Tibial nerve (tissue), 4 donors: ENCODE measurements around the gene GP9. TPM values are rescaled to one million over a fixed set of nuclear protein-coding genes. Genes with fewer than 3 reads are reported as not detected.

ENCODE experiments used
- DNase-seq, 2 donors: peaks; one replicate each; pipeline ENCODE4 v3.0.0-alpha.2; 2019; ENCODE audit warnings: low spot score in 2 of 2
- H3K27ac ChIP-seq, 4 donors: fragments of 200-600 bp; sonication (generic) in 3 of 4; one replicate each; pipeline ENCODE4 v1.5.1; 2017 to 2019; ENCODE audit warnings: mild to moderate bottlenecking in 1 of 4
- H3K27me3 ChIP-seq, 2 donors: fragments of 200-600 bp; sonication (generic) in 1 of 2; one replicate each; pipeline versions ENCODE4 v1.5.1 to v1.6.0; 2017 to 2019
- H3K36me3 ChIP-seq, 3 donors: fragments of 200-600 bp; sonication (generic); one replicate each; pipeline ENCODE4 v1.5.1; 2018 to 2019
- H3K4me1 ChIP-seq, 4 donors: fragments of 200-600 bp; sonication (generic) in 3 of 4; one replicate each; pipeline ENCODE4 v1.5.1; 2017 to 2019
- H3K4me3 ChIP-seq, 4 donors: fragments of 200-600 bp; sonication (generic) in 3 of 4; one replicate each; pipeline ENCODE4 v1.5.1; 2017 to 2019; ENCODE audit warnings: mild to moderate bottlenecking in 1 of 4, moderate library complexity in 1 of 4
- H3K9me3 ChIP-seq, 4 donors: fragments of 200-600 bp; sonication (generic) in 3 of 4; one replicate each; pipeline ENCODE4 v1.5.1; 2017 to 2019
- EP300 ChIP-seq, 2 donors: sonication (generic); formaldehyde crosslinking; IDR thresholded peaks; one replicate each; pipeline ENCODE4 v1.6.1; 2017; ENCODE audit warnings: antibody characterized with exemption in 2 of 2, mild to moderate bottlenecking in 1 of 2
- POLR2A ChIP-seq, 2 donors: fragments of 450-650 bp; IDR thresholded peaks; one replicate each; pipeline ENCODE4 v1.6.1; 2017; ENCODE audit warnings: antibody characterized with exemption in 2 of 2, mild to moderate bottlenecking in 2 of 2, moderate library complexity in 2 of 2
- WGBS, 2 donors: methylation state at CpG; one replicate each; pipeline ENCODE4 v1.1.5; 2018; 5-methylcytosine and 5-hydroxymethylcytosine counted together
- total RNA-seq, 4 donors: library from RNA; depleted of rRNA; stranded (reverse); fragments of >200 nt; gene quantifications; one replicate each; pipeline ENCODE4 v1.1.0, GENCODE V29; 2016
- TF ChIP-seq, protein P1 (sequence below), 5 experiments: fragments of 200-600 bp in 3 of 5; fragments of 450-650 bp in 2 of 5; sonication (generic) in 3 of 5; IDR thresholded peaks; one replicate each; pipeline ENCODE4 v1.5.1; 2016 to 2019; ENCODE audit warnings: antibody characterized with exemption in 5 of 5, mild to moderate bottlenecking in 3 of 5, moderate library complexity in 2 of 5

GP9 gene
- total RNA-seq, 4 donors from 2014 or later, result not detected

DNA sequence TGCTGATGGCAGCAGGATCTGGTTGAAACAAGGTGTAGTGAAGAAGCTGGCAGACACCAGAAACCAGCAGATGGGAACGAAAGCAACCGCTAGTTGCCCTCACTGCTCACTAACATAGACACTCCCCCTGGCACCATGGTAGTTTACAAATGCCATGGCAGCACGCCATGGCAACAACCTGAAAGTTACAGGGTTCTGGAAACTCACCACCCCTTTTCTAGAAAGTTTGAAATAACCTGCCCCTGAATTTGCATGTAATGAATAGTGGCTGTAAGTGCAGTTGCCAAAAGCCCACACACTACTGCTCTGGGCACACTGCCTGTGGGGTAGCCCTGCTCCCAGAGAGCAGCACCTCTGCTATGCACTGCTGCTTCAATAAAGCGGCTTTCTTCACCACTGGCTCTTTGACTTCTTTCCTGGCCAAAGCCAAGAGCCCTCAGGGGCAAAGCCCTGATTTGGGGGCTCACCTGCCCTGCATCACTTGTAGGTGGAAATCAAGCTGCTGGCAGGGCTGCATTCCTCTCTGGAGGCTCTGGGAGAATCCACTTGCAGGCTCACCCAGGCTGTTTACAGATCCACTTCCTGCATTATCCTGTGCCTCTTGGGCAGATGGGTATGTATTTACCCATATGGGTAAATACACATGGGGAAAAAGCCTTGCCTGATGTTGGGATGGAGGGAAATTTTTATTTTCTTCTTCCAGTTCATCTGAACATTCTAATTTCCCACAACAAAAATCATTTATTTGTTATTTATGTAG lies 2.0 kb upstream of the GP9 start:
- Histone ChIP-seq H3K4me3 (no peak overlapping the region), H3K36me3 (no peaks in the 10 kb centered on the region), H3K27ac (no peak overlapping the region), H3K4me1 (peaks cover 0 to 11% (median 0%) of the 10 kb centered on the region in 4 donors), H3K9me3 (no peaks in the 10 kb centered on the region), H3K27me3 (no peaks in the 10 kb centered on the region)
- TF ChIP-seq EP300 (IDR thresholded peaks at IDR 0.05), result no peak
- TF ChIP-seq POLR2A (IDR thresholded peaks at IDR 0.05), result no peak
- TF ChIP-seq, protein P1, sequence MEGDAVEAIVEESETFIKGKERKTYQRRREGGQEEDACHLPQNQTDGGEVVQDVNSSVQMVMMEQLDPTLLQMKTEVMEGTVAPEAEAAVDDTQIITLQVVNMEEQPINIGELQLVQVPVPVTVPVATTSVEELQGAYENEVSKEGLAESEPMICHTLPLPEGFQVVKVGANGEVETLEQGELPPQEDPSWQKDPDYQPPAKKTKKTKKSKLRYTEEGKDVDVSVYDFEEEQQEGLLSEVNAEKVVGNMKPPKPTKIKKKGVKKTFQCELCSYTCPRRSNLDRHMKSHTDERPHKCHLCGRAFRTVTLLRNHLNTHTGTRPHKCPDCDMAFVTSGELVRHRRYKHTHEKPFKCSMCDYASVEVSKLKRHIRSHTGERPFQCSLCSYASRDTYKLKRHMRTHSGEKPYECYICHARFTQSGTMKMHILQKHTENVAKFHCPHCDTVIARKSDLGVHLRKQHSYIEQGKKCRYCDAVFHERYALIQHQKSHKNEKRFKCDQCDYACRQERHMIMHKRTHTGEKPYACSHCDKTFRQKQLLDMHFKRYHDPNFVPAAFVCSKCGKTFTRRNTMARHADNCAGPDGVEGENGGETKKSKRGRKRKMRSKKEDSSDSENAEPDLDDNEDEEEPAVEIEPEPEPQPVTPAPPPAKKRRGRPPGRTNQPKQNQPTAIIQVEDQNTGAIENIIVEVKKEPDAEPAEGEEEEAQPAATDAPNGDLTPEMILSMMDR (IDR thresholded peaks at IDR 0.05), result no peak
- no peak for DNase-seq
- WGBS, 2 donors, result 41 to 70% methylated on average over 3 to 4 of the region's 4 CpGs

DNA sequence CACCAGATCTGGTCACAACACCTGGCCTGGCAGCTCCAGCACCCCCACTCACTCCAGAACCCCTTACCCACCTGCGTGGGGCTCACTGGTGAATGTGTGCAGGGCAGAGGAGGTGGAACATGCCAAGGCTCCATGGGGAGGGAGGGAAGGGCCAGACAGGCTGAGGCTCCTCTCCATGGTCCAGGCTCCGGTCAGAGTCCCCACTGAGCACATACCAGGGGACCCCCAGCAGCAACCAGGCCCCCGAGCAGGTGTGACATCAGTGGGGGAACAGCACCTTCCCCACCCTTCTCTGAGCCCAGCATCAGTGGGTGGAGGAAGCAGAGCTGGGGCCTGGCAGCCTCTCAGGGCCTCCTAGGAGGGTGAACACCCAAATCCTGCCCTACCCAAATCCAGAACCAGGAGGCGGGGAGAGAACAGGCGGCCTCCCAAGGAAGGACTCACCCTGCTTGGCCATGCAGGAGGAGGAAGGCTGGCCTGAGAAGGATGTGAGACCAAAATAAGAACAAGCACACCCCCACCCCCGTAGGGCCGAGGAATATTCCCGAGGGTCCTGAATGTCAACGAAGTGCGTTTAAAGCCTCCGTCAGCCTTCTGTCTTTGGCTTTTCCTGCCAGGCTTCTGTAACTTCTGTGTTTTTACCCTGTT lies 1.1 kb upstream of the GP9 start:
- H3K4me1 ChIP-seq, result peaks cover 0 to 7% (median 0%) of the 10 kb centered on the region in 4 donors
- TF ChIP-seq EP300 (IDR thresholded peaks at IDR 0.05) (no peak), POLR2A (IDR thresholded peaks at IDR 0.05) (no peak)
- TF ChIP-seq, protein P1 (IDR thresholded peaks at IDR 0.05), result no peak
- no peaks in the 10 kb centered on the region for H3K27me3 ChIP-seq
- H3K36me3 ChIP-seq, result no peaks in the 10 kb centered on the region
- no peak overlapping the region for H3K27ac ChIP-seq
- no peak overlapping the region for H3K4me3 ChIP-seq
- no peak for DNase-seq
- no peaks in the 10 kb centered on the region for H3K9me3 ChIP-seq
- whole genome bisulfite sequencing, 2 donors, result 66 to 72% methylated on average over 10 to 11 of the region's 11 CpGs

DNA sequence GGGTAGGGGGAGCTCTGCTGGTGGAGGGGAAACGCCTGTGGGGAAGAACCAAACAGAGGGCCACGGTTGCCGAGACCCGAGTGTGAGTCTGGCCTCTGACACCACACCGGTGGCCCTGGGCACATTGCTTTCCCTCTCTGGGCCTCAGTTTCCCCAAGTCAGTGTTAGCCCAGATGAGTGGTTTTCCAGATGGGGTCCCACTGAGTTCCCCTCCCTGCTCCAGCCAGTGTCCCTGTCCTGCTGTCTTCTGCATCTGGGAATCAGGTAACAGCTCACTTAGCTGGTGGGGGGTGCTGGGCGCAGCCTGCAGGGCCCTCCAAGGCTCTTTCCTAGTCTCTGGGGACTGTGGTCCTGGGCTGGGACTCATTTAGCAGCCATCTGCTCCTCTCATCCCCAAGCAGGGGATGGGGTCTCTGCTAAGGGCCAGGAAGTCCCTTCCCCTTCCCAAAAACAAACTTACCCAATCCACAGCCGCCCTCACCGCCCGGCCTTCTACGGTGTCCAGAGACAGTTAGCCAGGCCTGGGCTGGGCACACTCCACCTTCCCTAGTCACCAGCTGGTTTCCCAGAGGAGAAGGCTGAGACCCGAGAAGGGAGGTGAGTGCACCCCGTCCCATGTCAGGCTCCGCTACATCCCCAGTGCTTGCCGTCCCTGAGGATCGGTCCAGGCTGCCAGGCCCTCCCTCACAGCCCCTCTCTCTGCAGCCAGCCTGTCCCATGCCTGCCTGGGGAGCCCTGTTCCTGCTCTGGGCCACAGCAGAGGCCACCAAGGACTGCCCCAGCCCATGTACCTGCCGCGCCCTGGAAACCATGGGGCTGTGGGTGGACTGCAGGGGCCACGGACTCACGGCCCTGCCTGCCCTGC lies 676 bp downstream of the GP9 start:
- no peak overlapping the region for H3K4me3 ChIP-seq
- no peak overlapping the region for H3K27ac ChIP-seq
- no peaks in the 10 kb centered on the region for H3K9me3 ChIP-seq
- H3K27me3 ChIP-seq, result no peaks in the 10 kb centered on the region
- no peak for DNase-seq
- 80 to 88% methylated on average over 16 to 19 of the region's 19 CpGs for WGBS, 2 donors
- H3K4me1 ChIP-seq, result peaks cover 0 to 7% (median 0%) of the 10 kb centered on the region in 4 donors
- TF ChIP-seq, protein P1 (IDR thresholded peaks at IDR 0.05), result no peak
- TF ChIP-seq POLR2A (IDR thresholded peaks at IDR 0.05) (no peak), EP300 (IDR thresholded peaks at IDR 0.05) (no peak)
- H3K36me3 ChIP-seq, result no peaks in the 10 kb centered on the region

DNA sequence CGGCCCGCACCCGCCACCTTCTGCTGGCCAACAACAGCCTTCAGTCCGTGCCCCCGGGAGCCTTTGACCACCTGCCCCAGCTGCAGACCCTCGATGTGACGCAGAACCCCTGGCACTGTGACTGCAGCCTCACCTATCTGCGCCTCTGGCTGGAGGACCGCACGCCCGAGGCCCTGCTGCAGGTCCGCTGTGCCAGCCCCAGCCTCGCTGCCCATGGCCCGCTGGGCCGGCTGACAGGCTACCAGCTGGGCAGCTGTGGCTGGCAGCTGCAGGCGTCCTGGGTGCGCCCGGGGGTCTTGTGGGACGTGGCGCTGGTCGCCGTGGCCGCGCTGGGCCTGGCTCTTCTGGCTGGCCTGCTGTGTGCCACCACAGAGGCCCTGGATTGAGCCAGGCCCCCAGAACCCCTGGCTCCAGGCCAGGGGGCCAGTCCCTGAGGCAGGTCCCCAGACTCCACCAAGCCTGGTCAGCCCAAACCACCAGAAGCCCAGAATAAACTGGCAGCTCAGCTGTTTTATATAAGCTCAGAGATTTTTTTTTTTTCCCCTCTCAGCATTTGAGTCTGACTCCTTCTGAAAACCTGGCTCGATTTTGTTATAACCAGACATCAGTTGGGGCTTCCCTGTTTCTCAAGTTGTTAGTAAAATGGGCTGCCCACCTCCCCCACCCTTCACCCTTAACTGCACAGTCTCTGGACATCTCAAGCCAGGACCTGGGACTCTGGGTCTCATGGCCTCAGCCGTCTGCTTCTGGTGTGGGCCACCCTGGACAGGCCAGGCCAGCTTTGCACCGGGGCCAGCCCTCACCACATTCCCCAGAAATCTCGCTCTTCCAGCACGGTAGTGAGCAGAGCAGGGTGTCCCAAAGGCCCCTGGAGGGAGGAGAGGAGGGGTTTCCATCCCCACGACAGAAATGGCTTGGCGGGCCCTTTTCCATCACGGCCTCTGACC lies 1.6 kb downstream of the GP9 start:
- Histone ChIP-seq H3K4me3 (no peak overlapping the region), H3K27ac (no peak overlapping the region), H3K9me3 (no peaks in the 10 kb centered on the region), H3K27me3 (no peaks in the 10 kb centered on the region), H3K36me3 (no peaks in the 10 kb centered on the region), H3K4me1 (peaks cover 0 to 7% (median 0%) of the 10 kb centered on the region in 4 donors)
- 78 to 81% methylated on average over 13 to 25 of the region's 32 CpGs for WGBS, 2 donors
- TF ChIP-seq EP300 (IDR thresholded peaks at IDR 0.05), result no peak
- no peak for DNase-seq
